ENCODE measurements around the gene RFX3.

Gene RFX3

GRCh38 chr9:3193791-3194190 lies 332.0 kb downstream of the RFX3 start:
- DNase-seq (ENCODE audit: extremely low spot score): no peak
- no peak for TF ChIP-seq CTCF (IDR thresholded peaks at IDR 0.05; ENCODE audit: control extremely low read depth, extremely low read depth, low read depth, missing control alignments)
- ChIA-PET POLR2A (no interaction called here), CTCF (interaction anchor here (1.2 to 1.7 kb wide), 3 partner anchors 15 to 443 kb away, joined by 3 to 4 read pairs (median 3); no protein-coding TSS in a partner anchor)

- no peak for TF ChIP-seq CTCF (IDR thresholded peaks at IDR 0.05; ENCODE audit: control extremely low read depth, extremely low read depth, low read depth, missing control alignments)
- ChIA-PET POLR2A (no interaction called here), CTCF (interaction anchor here (1.8 kb wide), 1 partner anchor 13 kb away, joined by 7 read pairs; no protein-coding TSS in a partner anchor)
- no peak for DNase-seq (ENCODE audit: extremely low spot score)
Observed at GRCh38 chr9:3191715-3192114, 334.1 kb downstream of the RFX3 start.

GRCh38 chr9:3189113-3189861 lies 336.5 kb downstream of the RFX3 start:
- TF ChIP-seq CTCF (IDR thresholded peaks at IDR 0.05; ENCODE audit: control extremely low read depth, extremely low read depth, low read depth, missing control alignments): no peak
- CTCF ChIA-PET: interaction anchor here (2.4 kb wide), 1 partner anchor 10 kb away, joined by 10 read pairs; no protein-coding TSS in a partner anchor
- POLR2A ChIA-PET: no interaction called here
- no peak for DNase-seq (ENCODE audit: extremely low spot score)

- TF ChIP-seq CTCF (IDR thresholded peaks at IDR 0.05; ENCODE audit: control extremely low read depth, extremely low read depth, low read depth, missing control alignments): no peak
- no peak for DNase-seq (ENCODE audit: extremely low spot score)
- ChIA-PET POLR2A (no interaction called here), CTCF (no interaction called here)
Observed at GRCh38 chr9:3186751-3187150, 339.1 kb downstream of the RFX3 start.

- ChIA-PET POLR2A (no interaction called here), CTCF (interaction anchor here (0.6 to 1.7 kb wide), 2 partner anchors 324 to 327 kb away, joined by 3 to 7 read pairs; no protein-coding TSS in a partner anchor)
- peak; percentile 18 for TF ChIP-seq CTCF (IDR thresholded peaks at IDR 0.05; ENCODE audit: control extremely low read depth, extremely low read depth, low read depth, missing control alignments)
- peak; percentile 43 for DNase-seq (ENCODE audit: extremely low spot score)
Observed at GRCh38 chr9:3181049-3181953, 344.5 kb downstream of the RFX3 start.

- DNase-seq (ENCODE audit: extremely low spot score): no peak
- POLR2A ChIA-PET: no interaction called here
- TF ChIP-seq CTCF (IDR thresholded peaks at IDR 0.05; ENCODE audit: control extremely low read depth, extremely low read depth, low read depth, missing control alignments): no peak
- CTCF ChIA-PET: no interaction called here
Observed at GRCh38 chr9:3180696-3181048, 345.1 kb downstream of the RFX3 start.

Measured in GM10248 (cell line).